Lower leg skin (tissue), 4 donors: ENCODE data around the gene PHOSPHO2. TPM values are rescaled to one million over a fixed set of nuclear protein-coding genes. Genes with fewer than 3 reads are reported as not detected.

Experiments used
- DNase-seq, 2 donors: peaks; one replicate each; pipeline ENCODE4 v3.0.0-alpha.2; 2019; ENCODE audit warnings: low spot score in 2 of 2
- H3K4me3 ChIP-seq: fragments of 200-600 bp; sonication (generic); 2 replicates; pipeline ENCODE4 v1.5.1; 2017; ENCODE audit warnings: mild to moderate bottlenecking, low read depth; ENCODE audit not compliant: poor library complexity, severe bottlenecking
- POLR2A ChIP-seq, 2 donors: fragments of 450-650 bp; IDR thresholded peaks; one replicate each; pipeline ENCODE4 v1.6.1; 2016 to 2017; ENCODE audit warnings: antibody characterized with exemption in 2 of 2, mild to moderate bottlenecking in 1 of 2, moderate library complexity in 1 of 2
- WGBS, 2 donors: methylation state at CpG; one replicate each; pipeline ENCODE4 v1.1.5; 2018; 5-methylcytosine and 5-hydroxymethylcytosine counted together
- intact Hi-C: fragments of 100-400 bp; cut with DNase I; formaldehyde crosslinking; loops from one replicate; pipeline ENCODE4 v1.15.0; 2023; ENCODE audit warnings: low total_unique reads
- total RNA-seq, 4 donors: library from RNA; depleted of rRNA; stranded (reverse); fragments of >200 nt; gene quantifications; one replicate each; pipeline ENCODE4 v1.1.0, GENCODE V29; 2016
- TF ChIP-seq, protein P1 (sequence below), 3 donors: fragments of 450-650 bp; IDR thresholded peaks; one replicate each; pipeline ENCODE4 v1.5.1; 2016; ENCODE audit warnings: antibody characterized with exemption in 3 of 3, mild to moderate bottlenecking in 3 of 3, moderate library complexity in 2 of 3

Gene PHOSPHO2
- total RNA-seq, 4 donors from 2014 or later, result 2.7 to 7.6 (median 4.4) TPM

DNA sequence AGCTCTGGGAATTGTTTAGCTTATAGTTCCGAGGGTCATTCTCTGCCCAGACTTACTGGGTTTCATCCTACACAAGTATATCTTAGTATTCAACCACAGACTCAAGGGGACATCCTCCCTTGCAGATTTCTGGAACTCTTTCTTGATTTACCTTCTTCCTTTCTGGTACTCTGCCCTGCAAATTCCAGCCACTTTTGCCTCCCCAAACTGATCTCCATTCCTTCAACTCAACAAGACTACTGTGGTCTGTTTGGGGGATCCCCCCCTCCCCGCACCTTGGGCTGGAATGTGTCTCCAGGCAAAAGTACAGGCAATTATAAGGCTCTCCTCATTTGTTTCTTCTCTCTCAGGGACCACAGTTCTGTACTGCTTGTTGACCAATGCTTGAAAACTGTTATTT, 13.4 kb downstream of the PHOSPHO2 start:
- DNase-seq, result no peak
- TF ChIP-seq, protein P1, sequence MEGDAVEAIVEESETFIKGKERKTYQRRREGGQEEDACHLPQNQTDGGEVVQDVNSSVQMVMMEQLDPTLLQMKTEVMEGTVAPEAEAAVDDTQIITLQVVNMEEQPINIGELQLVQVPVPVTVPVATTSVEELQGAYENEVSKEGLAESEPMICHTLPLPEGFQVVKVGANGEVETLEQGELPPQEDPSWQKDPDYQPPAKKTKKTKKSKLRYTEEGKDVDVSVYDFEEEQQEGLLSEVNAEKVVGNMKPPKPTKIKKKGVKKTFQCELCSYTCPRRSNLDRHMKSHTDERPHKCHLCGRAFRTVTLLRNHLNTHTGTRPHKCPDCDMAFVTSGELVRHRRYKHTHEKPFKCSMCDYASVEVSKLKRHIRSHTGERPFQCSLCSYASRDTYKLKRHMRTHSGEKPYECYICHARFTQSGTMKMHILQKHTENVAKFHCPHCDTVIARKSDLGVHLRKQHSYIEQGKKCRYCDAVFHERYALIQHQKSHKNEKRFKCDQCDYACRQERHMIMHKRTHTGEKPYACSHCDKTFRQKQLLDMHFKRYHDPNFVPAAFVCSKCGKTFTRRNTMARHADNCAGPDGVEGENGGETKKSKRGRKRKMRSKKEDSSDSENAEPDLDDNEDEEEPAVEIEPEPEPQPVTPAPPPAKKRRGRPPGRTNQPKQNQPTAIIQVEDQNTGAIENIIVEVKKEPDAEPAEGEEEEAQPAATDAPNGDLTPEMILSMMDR (IDR thresholded peaks at IDR 0.05), result no peak
- TF ChIP-seq POLR2A (IDR thresholded peaks at IDR 0.05), result no peak
- WGBS, 2 donors, result 71 to 75% methylated on average over 2 of the region's 2 CpGs
- intact Hi-C loops, result no loop called here
- H3K4me3 ChIP-seq, result no peak overlapping the region

DNA sequence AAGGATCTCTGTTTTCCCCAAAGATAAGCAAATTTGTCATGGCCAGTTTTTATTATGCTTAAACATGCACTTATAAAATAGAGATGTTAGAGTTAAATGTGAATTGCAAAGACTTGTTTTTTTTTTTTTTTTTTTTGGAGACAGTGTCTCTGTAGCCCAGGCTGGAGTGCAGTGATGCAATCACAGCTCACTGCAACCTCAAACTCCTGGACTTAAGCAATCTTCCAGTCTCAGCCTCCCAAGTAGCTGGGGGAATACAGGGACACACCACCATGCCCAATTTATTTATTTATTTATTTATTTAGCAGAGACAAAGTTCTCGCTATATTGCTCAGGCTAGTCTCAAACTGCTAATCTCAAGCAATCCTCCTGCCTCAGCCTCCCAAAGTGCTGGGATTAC, 15.1 kb downstream of the PHOSPHO2 start:
- TF ChIP-seq, protein P1 (IDR thresholded peaks at IDR 0.05), result no peak
- TF ChIP-seq POLR2A (IDR thresholded peaks at IDR 0.05), result no peak
- intact Hi-C loops, result no loop called here
- whole genome bisulfite sequencing, 2 donors, result 95 to 100% methylated on average over 1 of the region's 1 CpG
- no peak for DNase-seq
- no peak overlapping the region for H3K4me3 ChIP-seq

DNA sequence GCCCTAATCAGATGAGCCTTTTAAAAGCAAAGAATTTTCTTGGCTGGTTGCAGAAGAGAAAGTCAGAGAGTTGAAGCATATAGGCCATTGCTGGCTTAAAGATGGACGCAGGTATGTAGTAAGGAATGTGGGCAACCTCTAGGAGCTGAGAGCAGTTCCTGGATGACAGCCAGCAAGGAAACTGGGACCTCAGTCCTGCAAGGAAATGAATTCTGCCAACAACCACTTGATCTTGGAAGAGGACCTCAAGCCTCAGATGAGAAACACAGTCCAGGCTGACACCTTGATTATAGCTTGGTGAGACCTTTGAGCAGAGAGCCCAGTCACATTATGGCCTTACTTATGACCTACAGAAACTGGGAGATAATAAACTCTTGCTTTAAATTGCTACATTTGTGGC, 15.7 kb downstream of the PHOSPHO2 start:
- DNase-seq, result no peak
- WGBS, 2 donors, result 80 to 81% methylated on average over 1 of the region's 1 CpG
- intact Hi-C loops, result no loop called here
- TF ChIP-seq, protein P1 (IDR thresholded peaks at IDR 0.05), result no peak
- no peak for TF ChIP-seq POLR2A (IDR thresholded peaks at IDR 0.05)
- no peak overlapping the region for H3K4me3 ChIP-seq

DNA sequence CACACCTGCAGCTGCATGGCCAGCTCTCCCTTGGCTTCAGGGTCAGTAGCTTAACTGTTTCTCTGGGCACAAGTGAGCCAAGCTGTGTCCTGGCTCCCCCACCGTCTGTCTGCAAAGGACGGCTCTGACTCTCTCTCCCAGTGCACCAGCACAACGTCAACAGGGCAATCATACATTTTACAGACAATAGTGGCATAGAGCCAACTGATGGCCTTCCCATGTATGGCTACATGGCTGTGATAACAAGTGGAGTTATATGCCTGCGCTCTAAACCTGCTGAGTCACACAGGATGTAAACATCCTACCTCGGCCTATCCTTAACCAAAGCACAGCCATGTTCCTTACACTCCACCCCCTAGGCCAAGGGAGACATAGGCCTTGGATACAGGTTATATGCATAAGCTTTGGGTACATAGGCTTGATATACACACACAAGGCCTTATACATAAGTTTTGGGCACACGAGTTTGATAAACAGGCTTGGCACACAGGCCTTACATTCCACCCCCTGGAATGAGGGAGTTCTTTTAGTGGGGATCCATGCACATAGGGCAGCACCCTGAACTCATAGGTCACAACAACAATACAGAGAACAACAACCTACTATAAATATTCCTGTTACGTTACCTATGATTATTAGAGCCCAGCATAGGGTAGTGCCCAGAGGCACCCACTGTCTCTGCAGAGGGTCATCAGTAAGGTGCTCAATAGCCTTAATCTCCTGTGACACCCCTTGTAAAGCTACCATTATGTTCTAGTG, 17.7 kb downstream of the PHOSPHO2 start:
- DNase-seq, result no peak
- no peak for TF ChIP-seq POLR2A (IDR thresholded peaks at IDR 0.05)
- TF ChIP-seq, protein P1 (IDR thresholded peaks at IDR 0.05), result no peak
- 88 to 90% methylated on average over 7 of the region's 7 CpGs for WGBS, 2 donors
- intact Hi-C loops, result no loop called here
- H3K4me3 ChIP-seq, result no peak overlapping the region

DNA sequence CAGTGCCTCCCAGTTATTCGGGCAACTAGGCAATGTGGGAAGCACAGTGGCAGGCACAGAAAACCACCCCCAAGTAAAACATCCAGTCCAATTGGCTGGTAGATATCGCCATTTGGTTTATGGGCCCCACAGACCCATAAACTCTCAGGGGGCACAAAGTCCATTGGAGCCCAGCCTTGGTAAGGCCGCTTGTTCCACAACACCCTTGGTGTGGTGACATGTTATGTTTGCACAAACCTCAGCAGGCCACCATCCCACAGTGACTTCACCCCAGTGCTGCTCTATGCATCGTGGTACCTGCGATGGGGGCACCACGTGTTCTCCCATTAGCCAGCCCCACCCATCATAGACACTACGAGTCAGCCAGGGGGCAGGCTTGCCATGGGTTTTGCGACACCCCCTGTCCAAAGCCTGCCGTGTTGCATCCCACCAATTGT, 18.5 kb downstream of the PHOSPHO2 start:
- no peak for TF ChIP-seq POLR2A (IDR thresholded peaks at IDR 0.05)
- TF ChIP-seq, protein P1 (IDR thresholded peaks at IDR 0.05), result no peak
- 94 to 97% methylated on average over 8 to 9 of the region's 9 CpGs for WGBS, 2 donors
- no peak overlapping the region for H3K4me3 ChIP-seq
- DNase-seq, result no peak
- intact Hi-C loops, result no loop called here

DNA sequence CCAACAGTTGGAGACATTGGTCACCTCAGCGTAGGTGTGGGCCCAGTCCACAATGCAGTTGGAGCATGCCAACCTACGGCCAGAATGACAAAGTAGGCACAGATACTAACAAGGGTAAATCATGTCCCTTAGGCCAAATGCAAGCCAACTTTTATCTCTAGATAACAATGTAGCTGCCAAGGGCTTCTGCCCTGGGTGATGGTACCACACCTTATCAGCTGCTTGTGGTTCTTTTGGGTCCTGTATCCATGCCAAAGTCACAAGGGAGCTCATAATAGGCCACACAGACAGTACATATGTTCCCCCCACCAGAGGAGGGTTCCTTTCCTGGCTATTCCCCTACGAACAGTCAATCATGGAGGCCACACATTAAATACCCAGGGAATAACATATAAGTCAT, 19.1 kb downstream of the PHOSPHO2 start:
- 94 to 95% methylated on average over 3 of the region's 3 CpGs for WGBS, 2 donors
- DNase-seq, result no peak
- no peak overlapping the region for H3K4me3 ChIP-seq
- intact Hi-C loops, result no loop called here
- TF ChIP-seq POLR2A (IDR thresholded peaks at IDR 0.05), result no peak
- TF ChIP-seq, protein P1 (IDR thresholded peaks at IDR 0.05), result no peak
